Posterior vena cava (tissue), 2 donors: ENCODE data around the gene OR2H1. TPM values are rescaled to one million over a fixed set of nuclear protein-coding genes. Genes with fewer than 3 reads are reported as not detected.

Source experiments
- DNase-seq: peaks from one replicate; pipeline ENCODE4 v3.0.0-alpha.2; 2020; ENCODE audit warnings: low spot score
- intact Hi-C, 2 donors: fragments of 100-400 bp; cut with DNase I; formaldehyde crosslinking; loops; one replicate each; pipeline versions ENCODE4 v1.14.1 to v1.14.2; 2022 to 2023
- total RNA-seq, 2 donors: library from RNA; stranded (reverse); fragmentation: NEBNext Ultra II Directional; extraction: Animal tissue kit (Norgen Biotek cat#: 25700); gene quantifications; one replicate each; pipeline ENCODE4 v1.2.1, GENCODE V29; 2021
- donor health status: DM: yes; HTN: yes; CAD: no.
- donor health status: DM: yes; HTN: yes; CAD: no.

OR2H1 gene
- total RNA-seq, 2 donors from 2014 or later = not detected

GRCh38 chr6:29478740-29479139 is 21.8 kb downstream of the OR2H1 start:
- intact Hi-C loops = no loop called here
- no peak for DNase-seq

- intact Hi-C loops = no loop called here
These were observed 22.6 kb downstream of the OR2H1 start for GRCh38 chr6:29479560-29479959.

DNA sequence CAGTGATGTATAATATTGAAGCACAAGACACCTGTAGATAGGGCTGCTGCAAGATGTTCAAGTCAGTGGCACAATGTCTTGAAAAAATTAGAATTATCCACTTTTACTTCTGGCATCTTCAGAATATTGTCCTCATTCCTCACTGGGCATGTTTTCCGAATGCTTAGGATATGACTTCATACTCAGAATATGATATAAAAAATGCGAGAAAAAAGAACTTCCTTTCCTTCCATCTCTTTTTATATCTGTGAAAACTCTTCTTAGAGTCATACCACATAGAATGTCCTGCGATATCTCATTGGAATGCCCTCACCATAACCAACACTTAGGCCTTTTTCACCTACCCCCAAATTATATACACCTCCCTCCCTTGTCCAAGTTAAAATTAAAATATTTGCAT is 26.2 kb downstream of the OR2H1 start:
- no peak for DNase-seq
- intact Hi-C loops = no loop called here

More at GRCh38 chr6:29479560-29479959, 22.6 kb downstream of the OR2H1 start:
- DNase-seq = no peak

GRCh38 chr6:29483735-29484134 is 26.8 kb downstream of the OR2H1 start:
- no peak for DNase-seq
- intact Hi-C loops = no loop called here

GRCh38 chr6:29486577-29486976 is 29.6 kb downstream of the OR2H1 start:
- intact Hi-C loops = no loop called here
- DNase-seq = no peak

- no peak for DNase-seq
These were observed 30.2 kb downstream of the OR2H1 start for GRCh38 chr6:29487131-29487530.

GRCh38 chr6:29487660-29488059 is 30.7 kb downstream of the OR2H1 start, which contains the start of gene MAS1L:
TSS of gene MAS1L (minus strand) at chr6:29487956. CDS start at chr6:29487902, 54 bp downstream.
- intact Hi-C loops = no loop called here
- no peak for DNase-seq

More at GRCh38 chr6:29487131-29487530, 30.2 kb downstream of the OR2H1 start:
- intact Hi-C loops = no loop called here

GRCh38 chr6:29488874-29489273 is 31.9 kb downstream of the OR2H1 start:
- intact Hi-C loops = no loop called here
- no peak for DNase-seq

DNA sequence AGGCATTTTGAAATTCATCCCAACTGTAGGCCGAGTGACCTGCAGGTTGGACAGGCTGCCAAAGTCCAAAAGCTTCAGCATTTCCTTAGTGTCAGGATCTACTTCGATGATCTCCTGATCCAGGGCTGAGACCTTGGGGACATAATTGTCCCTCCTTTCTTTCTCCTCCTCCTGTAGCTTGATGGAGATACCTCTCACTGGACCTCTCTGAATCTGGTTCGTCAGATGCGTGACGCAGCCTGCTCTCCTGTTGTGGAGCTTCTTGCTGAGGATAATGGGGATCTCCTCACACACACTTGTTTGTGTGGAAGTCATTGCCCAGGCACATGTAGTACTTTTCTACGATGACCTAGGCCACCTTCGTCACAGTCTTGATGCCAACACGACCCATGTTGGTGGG is 32.3 kb downstream of the OR2H1 start:
- no peak for DNase-seq
- intact Hi-C loops = no loop called here

DNA sequence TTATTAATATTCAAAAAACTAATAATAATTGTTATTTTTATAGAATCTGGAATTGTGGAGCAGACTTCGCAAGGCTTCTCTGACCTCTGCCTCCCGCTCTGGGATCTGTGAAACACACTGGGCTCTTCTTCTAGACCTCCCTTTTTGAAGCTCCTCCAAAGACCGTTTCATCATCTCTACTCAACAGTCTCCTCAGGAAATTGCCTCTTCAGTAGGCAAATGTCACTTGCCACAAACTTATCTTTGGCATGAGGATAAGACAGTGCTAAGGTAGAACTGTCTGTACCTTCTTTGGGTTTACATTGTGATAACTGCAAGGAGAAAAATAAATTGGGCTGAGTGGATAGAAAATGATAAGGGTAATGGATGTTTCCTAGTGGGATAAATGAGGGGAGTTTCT is 33.1 kb downstream of the OR2H1 start:
- DNase-seq = no peak
- intact Hi-C loops = no loop called here

GRCh38 chr6:29490552-29490951 is 33.6 kb downstream of the OR2H1 start:
- DNase-seq = no peak

DNA sequence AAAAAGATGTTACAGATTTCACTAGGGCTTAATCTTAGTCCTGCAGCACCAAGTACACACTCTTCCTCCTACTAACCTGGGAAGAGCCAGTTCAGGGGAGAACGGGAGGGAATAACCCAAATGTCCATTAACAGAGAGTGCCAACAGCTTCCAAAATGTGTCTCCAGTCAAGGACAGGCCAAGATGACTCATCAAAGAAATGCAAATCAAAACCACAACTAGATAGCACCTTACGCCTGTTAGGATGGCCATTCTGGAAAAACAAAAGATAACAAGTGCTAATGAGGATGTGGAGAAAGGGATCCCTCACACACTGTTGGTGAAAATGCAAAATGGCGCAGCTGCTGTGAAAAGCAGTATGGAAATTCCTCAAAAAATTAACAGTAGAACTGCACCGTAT is 34.6 kb downstream of the OR2H1 start:
- intact Hi-C loops = no loop called here
- no peak for DNase-seq

More at GRCh38 chr6:29490552-29490951, 33.6 kb downstream of the OR2H1 start:
- intact Hi-C loops = no loop called here

- intact Hi-C loops = no loop called here
- no peak for DNase-seq
These were observed 36.3 kb downstream of the OR2H1 start for GRCh38 chr6:29493261-29493660.

- intact Hi-C loops = no loop called here
- DNase-seq = no peak
These were observed 37.2 kb downstream of the OR2H1 start for GRCh38 chr6:29494131-29494530.

- intact Hi-C loops = no loop called here
- DNase-seq = no peak
These were observed 38.6 kb downstream of the OR2H1 start for GRCh38 chr6:29495571-29495970.

DNA sequence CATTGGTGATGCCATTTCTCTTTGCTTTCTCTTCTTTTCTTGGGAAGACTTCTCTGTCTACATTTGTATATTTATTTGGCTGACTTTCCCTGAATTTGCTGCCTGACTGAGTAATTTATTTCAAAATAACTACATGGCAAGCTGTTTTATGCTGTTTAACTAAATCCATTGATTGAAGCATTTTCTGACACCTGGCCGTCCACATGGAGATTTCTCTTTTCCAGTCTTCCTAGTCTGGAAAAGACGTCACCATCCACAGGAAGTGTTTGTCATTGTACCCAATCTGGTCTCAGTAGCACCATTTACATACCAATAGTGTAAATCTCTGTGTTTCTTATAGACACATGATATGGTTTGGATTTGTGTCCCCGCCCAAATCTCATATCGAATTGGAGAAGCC is 40.0 kb downstream of the OR2H1 start:
- DNase-seq = no peak
- intact Hi-C loops = no loop called here

- no peak for DNase-seq
- intact Hi-C loops = no loop called here
These were observed 42.7 kb downstream of the OR2H1 start for GRCh38 chr6:29499704-29500103.

DNA sequence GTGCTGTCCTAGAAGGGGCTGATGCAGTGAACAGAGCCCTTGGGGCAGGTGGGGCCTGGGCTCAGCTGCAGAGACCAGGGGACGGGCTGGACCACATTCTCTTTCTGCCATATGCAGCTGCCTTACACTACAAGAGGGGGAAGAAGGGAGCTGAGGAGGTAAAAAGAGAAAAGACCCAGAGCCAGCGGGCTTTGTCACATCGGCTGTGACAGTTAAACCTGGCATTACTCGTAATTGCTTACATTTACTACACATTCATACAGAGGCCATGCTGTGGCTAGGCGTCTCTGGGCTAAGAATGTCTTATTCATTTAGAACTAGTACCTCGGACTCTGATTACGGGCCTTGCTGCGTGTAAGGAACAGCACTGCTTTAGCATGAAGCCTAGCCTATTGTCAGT is 43.6 kb downstream of the OR2H1 start:
- DNase-seq = no peak
- intact Hi-C loops = no loop called here

GRCh38 chr6:29501106-29501505 is 44.2 kb downstream of the OR2H1 start:
- no peak for DNase-seq
- intact Hi-C loops = no loop called here

DNA sequence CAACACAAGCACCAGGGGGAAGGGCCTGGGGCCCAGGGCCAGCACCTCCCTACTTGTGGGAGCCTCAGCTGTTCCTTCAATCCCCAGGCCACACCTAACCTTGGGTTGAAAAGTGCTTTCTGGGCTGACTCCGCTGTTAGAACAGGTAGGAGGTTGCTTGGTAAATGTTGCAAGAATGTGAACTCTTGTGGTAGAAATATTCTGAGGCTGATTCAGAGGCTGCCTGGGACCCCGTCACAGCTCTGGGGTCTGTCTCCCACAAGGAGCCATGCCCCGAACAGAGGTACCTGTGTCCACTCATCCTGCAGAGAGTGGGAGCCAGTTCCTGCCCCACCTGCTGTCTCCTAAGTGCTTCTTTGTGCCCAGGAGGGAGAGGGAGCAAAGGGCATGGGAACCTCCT is 45.2 kb downstream of the OR2H1 start:
- no peak for DNase-seq
- intact Hi-C loops = no loop called here

- no peak for DNase-seq
- intact Hi-C loops = no loop called here
These were observed 45.6 kb downstream of the OR2H1 start for GRCh38 chr6:29502597-29502996.

DNA sequence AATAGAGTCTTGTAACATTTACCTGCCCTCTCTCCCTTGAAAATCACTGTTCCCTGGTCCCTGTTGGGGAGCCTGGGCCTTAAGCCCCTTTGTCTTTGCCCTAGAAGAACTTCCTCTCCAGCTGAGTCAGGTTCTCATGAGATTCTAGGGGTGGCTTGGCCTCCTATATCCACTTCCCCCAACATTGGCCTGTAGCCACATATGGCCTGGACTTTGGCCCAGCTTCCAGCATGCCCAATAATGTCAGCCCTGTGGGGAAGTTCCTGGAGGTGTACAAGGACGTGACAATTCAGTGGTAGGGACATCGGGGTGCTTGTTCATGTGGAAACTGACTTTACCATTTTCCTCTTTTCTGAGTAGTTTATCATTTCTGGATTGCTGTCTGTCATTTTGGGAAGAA is 48.0 kb downstream of the OR2H1 start:
- intact Hi-C loops = no loop called here
- no peak for DNase-seq
